Ishikawa (cell line): ENCODE data around the gene UBA1.

Experiments
- CEBPB ChIP-seq: IDR thresholded peaks from 2 replicates; pipeline ENCODE4 v1.6.1; 2012
- CREB1 ChIP-seq: IDR thresholded peaks from 2 replicates; pipeline ENCODE4 v1.6.1; 2012; ENCODE audit warnings: low read depth
- NFIC ChIP-seq: IDR thresholded peaks from 2 replicates; pipeline ENCODE4 v1.6.1; 2012
- RAD21 ChIP-seq: IDR thresholded peaks from 2 replicates; pipeline ENCODE4 v1.6.1; 2012; ENCODE audit warnings: low read depth
- ZBTB7A ChIP-seq: IDR thresholded peaks from 2 replicates; pipeline ENCODE4 v1.6.1; 2012; ENCODE audit warnings: low read depth
- TF ChIP-seq, protein P1 (sequence below): IDR thresholded peaks from 2 replicates; pipeline ENCODE4 v1.6.1; 2012; ENCODE audit warnings: low read depth, mild to moderate bottlenecking
- TF ChIP-seq, protein P2 (sequence below): IDR thresholded peaks from 2 replicates; pipeline ENCODE4 v1.6.1; 2012

DNA sequence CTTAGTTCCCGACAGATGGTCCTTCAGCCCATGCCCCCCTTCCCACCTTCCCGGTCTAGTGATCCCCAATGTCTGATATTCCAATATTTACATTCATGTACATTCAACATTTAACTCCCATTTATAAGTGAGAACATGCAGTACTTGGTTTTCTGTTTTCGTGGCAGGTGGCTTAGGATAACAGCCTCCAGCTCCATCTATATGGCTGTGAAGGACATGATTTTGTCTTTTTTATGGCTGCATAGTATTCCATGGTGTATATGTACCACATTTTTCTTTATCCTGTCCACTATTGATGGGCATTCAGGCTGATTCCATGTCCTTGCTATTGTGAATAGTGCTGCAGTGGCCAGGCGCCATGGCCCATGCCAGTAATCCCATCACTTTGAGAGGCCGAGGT is 34.8 kb upstream of the UBA1 start:
- TF ChIP-seq RAD21 (no peak), CREB1 (no peak), ZBTB7A (no peak), CEBPB (no peak), NFIC (no peak)
- TF ChIP-seq, protein P1, sequence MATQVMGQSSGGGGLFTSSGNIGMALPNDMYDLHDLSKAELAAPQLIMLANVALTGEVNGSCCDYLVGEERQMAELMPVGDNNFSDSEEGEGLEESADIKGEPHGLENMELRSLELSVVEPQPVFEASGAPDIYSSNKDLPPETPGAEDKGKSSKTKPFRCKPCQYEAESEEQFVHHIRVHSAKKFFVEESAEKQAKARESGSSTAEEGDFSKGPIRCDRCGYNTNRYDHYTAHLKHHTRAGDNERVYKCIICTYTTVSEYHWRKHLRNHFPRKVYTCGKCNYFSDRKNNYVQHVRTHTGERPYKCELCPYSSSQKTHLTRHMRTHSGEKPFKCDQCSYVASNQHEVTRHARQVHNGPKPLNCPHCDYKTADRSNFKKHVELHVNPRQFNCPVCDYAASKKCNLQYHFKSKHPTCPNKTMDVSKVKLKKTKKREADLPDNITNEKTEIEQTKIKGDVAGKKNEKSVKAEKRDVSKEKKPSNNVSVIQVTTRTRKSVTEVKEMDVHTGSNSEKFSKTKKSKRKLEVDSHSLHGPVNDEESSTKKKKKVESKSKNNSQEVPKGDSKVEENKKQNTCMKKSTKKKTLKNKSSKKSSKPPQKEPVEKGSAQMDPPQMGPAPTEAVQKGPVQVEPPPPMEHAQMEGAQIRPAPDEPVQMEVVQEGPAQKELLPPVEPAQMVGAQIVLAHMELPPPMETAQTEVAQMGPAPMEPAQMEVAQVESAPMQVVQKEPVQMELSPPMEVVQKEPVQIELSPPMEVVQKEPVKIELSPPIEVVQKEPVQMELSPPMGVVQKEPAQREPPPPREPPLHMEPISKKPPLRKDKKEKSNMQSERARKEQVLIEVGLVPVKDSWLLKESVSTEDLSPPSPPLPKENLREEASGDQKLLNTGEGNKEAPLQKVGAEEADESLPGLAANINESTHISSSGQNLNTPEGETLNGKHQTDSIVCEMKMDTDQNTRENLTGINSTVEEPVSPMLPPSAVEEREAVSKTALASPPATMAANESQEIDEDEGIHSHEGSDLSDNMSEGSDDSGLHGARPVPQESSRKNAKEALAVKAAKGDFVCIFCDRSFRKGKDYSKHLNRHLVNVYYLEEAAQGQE = no peak
- TF ChIP-seq, protein P2, sequence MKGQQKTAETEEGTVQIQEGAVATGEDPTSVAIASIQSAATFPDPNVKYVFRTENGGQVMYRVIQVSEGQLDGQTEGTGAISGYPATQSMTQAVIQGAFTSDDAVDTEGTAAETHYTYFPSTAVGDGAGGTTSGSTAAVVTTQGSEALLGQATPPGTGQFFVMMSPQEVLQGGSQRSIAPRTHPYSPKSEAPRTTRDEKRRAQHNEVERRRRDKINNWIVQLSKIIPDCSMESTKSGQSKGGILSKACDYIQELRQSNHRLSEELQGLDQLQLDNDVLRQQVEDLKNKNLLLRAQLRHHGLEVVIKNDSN = no peak
